Stimulated activated naive CD8-positive, alpha-beta T cell treated with anti-CD3 and anti-CD28 coated beads, Interleukin-15, Interleukin-2, amounts not matched to agents 100 ng/mL and 50 ng/mL, for 24 hours (primary cell): ENCODE data around the gene NDUFV3.
"Not testable (repeated sequence)": the region's sequence is repeated elsewhere in the genome, so short reads cannot be mapped to it uniquely, and the experiment has no call there.

Experiments used
- H3K27ac Mint-ChIP-seq: one replicate; pipeline ENCODE4 v1.8.0; 2021; ENCODE audit warnings: mild to moderate bottlenecking, mixed read lengths
- H3K27me3 Mint-ChIP-seq: one replicate; pipeline ENCODE4 v1.8.0; 2021; ENCODE audit warnings: mixed read lengths
- H3K36me3 Mint-ChIP-seq: one replicate; pipeline ENCODE4 v1.8.0; 2021; ENCODE audit warnings: low read depth, mixed read lengths
- H3K4me1 Mint-ChIP-seq: one replicate; pipeline ENCODE4 v1.8.0; 2021; ENCODE audit warnings: low read depth, mixed read lengths
- H3K4me3 Mint-ChIP-seq: one replicate; pipeline ENCODE4 v1.8.0; 2021; ENCODE audit warnings: mild to moderate bottlenecking, mixed read lengths
- H3K9me3 Mint-ChIP-seq: one replicate; pipeline ENCODE4 v1.8.0; 2021; ENCODE audit warnings: mixed read lengths

The NDUFV3 gene

DNA sequence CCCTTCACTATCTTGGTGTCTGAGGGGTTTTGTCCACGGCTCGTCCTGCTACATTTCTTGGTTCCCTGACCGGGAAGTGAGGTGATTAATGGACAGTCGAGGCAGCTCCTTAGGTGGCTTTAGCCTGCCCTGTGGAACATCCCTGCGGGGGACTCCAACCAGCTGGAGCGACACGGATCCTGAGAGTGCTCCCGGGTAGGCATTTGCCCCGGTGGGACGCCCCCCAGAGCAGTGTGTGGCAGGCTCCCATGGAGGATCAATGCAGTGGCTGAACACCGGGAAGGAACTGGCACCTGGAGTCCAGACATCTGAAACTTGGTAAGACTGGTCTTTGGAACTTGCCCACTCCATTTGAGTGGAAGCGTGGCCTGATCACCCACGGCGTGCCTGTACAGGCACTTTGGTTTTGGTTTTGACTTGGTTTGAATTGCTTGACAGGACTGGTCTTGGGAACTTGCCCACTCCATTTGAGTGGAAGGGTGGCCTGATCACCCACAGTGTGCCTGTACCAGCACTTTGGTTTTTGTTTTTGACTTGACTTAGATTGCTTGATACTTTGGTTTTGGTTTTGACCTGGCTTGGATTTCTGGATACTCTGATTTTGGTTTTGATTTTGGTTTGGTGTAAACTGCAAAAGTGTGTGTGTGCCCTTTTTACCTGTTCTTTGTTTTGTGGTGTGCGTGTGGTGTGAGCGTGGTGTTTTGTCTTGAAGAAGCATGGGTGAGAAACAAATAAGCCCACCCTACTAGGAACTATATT is 39.4 kb downstream of the NDUFV3 start:
- not testable (repeated sequence) for H3K4me1 Mint-ChIP-seq, H3K36me3 Mint-ChIP-seq, H3K27me3 Mint-ChIP-seq, H3K4me3 Mint-ChIP-seq, H3K27ac Mint-ChIP-seq, H3K9me3 Mint-ChIP-seq

DNA sequence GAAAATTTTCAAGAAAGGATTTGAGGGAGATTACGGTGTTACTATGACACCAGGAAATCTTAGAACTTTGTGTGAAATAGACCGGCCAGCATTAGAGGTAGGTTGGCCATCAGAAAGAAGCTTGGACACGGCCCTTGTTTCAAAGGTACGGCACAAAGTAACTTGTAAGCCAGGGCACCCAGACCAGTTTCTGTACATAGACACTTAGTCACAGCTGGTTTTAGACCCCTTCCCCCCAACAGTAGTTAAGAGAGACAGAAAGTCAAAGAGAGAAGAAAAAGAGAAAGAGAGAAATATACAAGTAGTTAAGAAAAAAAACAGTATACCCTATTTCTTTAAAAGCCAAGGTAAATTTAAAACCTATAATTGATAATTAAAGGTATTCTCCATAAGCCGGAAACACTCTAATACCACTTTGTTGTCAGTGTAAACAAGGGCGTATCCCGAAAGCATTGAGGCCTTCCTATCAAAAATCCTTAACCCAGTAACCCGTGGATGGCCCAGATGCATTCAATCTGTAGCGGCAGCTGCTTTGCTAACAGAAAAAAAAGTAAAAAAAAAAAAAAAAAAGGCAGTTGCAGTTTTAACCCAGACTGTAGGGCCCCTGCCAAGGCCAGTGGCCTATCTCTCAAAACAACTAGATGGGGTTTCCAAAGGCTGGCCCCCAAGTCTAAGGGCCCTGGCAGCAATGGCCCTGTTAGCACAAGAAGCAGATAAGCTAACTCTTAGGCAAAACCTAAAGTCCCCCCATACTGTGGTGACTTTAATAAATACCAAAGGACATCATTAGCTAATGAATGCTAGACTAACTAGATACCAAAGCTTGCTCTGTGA is 40.2 kb downstream of the NDUFV3 start:
- H3K36me3 Mint-ChIP-seq, H3K4me3 Mint-ChIP-seq, H3K27me3 Mint-ChIP-seq, H3K9me3 Mint-ChIP-seq, H3K27ac Mint-ChIP-seq, H3K4me1 Mint-ChIP-seq: not testable (repeated sequence)

- H3K4me3 Mint-ChIP-seq, H3K4me1 Mint-ChIP-seq, H3K27ac Mint-ChIP-seq, H3K27me3 Mint-ChIP-seq, H3K9me3 Mint-ChIP-seq, H3K36me3 Mint-ChIP-seq: not testable (repeated sequence)
Observed at GRCh38 chr21:42933973-42934372, 40.9 kb downstream of the NDUFV3 start.

GRCh38 chr21:42936360-42936759 is 43.3 kb downstream of the NDUFV3 start:
- not testable (repeated sequence) for H3K4me3 Mint-ChIP-seq, H3K36me3 Mint-ChIP-seq, H3K27me3 Mint-ChIP-seq, H3K4me1 Mint-ChIP-seq, H3K9me3 Mint-ChIP-seq, H3K27ac Mint-ChIP-seq

DNA sequence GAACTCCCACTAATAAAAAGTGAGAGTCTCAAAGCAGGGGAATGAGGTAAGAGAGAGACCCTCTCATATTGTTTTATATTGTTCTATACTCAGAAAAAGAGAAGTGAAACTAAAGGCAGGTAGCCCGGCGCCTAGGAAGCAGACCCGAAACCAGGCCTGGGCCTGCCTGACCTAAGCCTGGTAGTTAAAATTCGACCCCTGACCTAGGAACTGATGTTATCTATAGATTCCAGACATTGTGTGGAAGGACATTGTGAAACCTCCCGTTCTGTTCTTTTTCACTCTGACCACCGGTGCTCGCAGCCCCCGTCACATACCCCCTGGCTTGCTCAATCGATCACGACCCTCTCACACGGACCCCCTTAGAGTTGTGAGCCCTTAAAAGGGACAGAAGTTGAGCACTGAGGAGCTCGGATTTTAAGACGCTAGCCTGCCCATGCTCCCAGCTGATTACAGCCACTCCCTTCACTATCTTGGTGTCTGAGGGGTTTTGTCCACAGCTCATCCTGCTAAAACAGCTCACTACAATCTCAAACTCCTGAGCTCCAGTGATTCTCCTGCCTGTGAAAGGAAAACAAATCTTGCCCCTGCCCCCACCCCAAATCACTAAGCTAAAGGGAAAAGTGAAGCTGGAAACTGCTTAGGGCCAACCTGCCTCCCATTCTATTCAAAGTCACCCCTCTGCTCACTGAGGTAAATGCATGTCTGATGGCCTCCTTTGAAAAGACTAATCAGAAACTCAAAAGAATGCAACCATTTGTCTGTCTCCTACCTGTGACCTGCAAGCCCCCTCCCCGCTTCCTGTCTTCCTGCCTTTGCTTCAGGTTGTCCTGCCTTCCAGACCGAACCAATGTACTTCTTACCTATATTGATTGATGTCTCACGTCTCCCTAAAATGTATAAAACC is 44.2 kb downstream of the NDUFV3 start:
- H3K9me3 Mint-ChIP-seq, H3K4me3 Mint-ChIP-seq, H3K36me3 Mint-ChIP-seq, H3K4me1 Mint-ChIP-seq, H3K27ac Mint-ChIP-seq, H3K27me3 Mint-ChIP-seq: not testable (repeated sequence)

DNA sequence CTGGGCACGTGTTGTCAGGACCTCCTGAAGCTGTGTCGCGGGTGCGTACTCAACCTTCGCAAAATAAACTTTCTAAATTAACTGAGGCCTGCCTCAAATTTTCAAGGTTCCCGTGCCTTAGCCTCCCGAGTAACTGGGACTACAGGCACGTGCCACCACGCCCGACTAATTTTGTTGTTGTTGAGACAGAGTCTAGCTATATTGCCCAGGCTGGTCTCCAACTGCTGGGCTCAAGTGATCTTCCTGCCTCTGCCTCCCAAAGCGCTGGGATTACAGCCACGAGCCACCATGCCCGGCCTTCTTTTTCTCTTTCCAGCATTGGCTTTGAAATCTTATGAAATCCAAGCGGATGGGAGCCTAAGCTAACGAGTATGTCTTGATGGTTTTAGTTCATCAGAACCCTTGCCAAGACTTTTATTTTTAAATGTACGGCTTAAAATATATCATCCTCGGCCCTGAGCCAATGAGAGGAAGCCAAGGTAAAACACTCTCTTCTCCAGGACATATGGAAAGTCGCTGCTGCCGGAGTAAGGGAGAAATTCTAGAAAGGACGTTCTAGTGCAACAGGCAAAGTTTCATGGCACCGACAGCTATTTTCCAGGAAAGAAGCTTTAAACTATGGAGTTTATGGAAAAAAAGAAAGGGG is 45.0 kb downstream of the NDUFV3 start:
- Mint-ChIP-seq H3K4me1 (peaks cover 4% of the 10 kb centered on the region), H3K36me3 (no peaks in the 10 kb centered on the region), H3K27ac (no peak overlapping the region), H3K9me3 (no peaks in the 10 kb centered on the region), H3K4me3 (no peak overlapping the region), H3K27me3 (no peaks in the 10 kb centered on the region)

- H3K27me3 Mint-ChIP-seq, H3K9me3 Mint-ChIP-seq, H3K27ac Mint-ChIP-seq, H3K4me1 Mint-ChIP-seq, H3K36me3 Mint-ChIP-seq, H3K4me3 Mint-ChIP-seq: not testable (repeated sequence)
Observed at GRCh38 chr21:42938606-42938995, 45.5 kb downstream of the NDUFV3 start.

- Mint-ChIP-seq H3K27me3 (no peaks in the 10 kb centered on the region), H3K27ac (no peak overlapping the region), H3K4me3 (no peak overlapping the region), H3K9me3 (no peaks in the 10 kb centered on the region), H3K36me3 (no peaks in the 10 kb centered on the region), H3K4me1 (peaks cover 4% of the 10 kb centered on the region)
Observed at GRCh38 chr21:42939582-42940413, 46.7 kb downstream of the NDUFV3 start.

DNA sequence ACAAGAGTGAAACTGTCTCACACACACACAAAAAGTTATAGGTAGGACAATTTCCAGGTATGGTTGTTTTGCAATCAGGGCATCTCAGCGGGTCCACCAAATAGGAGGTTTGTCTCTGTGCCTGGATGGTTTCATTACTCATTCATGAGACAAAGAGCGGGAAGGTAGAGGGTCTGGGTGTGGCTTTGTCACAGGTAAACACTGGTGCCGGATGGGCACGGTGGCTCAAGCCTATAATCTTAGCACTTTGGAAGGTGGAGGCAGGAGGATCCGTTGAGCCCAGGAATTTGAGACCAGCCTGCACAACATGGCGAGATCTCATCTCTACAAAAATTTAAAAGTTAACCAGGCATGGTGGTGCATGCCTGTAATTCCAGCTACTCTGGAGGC is 48.6 kb downstream of the NDUFV3 start:
- Mint-ChIP-seq H3K36me3 (no peaks in the 10 kb centered on the region), H3K27ac (no peak overlapping the region), H3K9me3 (no peaks in the 10 kb centered on the region), H3K4me3 (no peak overlapping the region), H3K4me1 (peaks cover 4% of the 10 kb centered on the region), H3K27me3 (no peaks in the 10 kb centered on the region)

GRCh38 chr21:42942244-42942643 is 49.1 kb downstream of the NDUFV3 start:
- Mint-ChIP-seq H3K9me3 (no peaks in the 10 kb centered on the region), H3K4me3 (no peak overlapping the region), H3K27ac (no peak overlapping the region), H3K36me3 (no peaks in the 10 kb centered on the region), H3K27me3 (no peaks in the 10 kb centered on the region), H3K4me1 (peaks cover 4% of the 10 kb centered on the region)

GRCh38 chr21:42949094-42949755 is 56.1 kb downstream of the NDUFV3 start:
- not testable (repeated sequence) for H3K9me3 Mint-ChIP-seq, H3K36me3 Mint-ChIP-seq, H3K27ac Mint-ChIP-seq, H3K4me1 Mint-ChIP-seq, H3K27me3 Mint-ChIP-seq, H3K4me3 Mint-ChIP-seq

DNA sequence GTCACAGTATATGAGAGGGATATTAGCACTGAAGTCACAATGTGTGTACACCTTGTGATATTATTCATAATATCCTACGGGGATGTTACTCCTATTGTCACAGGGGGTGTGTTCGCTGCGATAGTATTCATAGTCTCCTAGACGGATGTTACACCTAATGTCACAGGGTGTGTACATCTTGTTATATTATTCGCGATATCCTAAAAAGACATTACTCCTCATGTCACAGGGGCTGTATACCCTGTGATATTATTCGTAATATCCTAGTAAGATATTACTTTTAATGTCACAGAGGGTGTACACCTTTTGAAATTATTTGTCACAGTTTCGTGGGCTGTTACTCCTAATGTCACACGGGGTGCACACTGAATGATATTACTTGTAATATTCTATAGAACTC is 58.1 kb downstream of the NDUFV3 start:
- not testable (repeated sequence) for H3K36me3 Mint-ChIP-seq, H3K27me3 Mint-ChIP-seq, H3K27ac Mint-ChIP-seq, H3K4me1 Mint-ChIP-seq, H3K4me3 Mint-ChIP-seq, H3K9me3 Mint-ChIP-seq

DNA sequence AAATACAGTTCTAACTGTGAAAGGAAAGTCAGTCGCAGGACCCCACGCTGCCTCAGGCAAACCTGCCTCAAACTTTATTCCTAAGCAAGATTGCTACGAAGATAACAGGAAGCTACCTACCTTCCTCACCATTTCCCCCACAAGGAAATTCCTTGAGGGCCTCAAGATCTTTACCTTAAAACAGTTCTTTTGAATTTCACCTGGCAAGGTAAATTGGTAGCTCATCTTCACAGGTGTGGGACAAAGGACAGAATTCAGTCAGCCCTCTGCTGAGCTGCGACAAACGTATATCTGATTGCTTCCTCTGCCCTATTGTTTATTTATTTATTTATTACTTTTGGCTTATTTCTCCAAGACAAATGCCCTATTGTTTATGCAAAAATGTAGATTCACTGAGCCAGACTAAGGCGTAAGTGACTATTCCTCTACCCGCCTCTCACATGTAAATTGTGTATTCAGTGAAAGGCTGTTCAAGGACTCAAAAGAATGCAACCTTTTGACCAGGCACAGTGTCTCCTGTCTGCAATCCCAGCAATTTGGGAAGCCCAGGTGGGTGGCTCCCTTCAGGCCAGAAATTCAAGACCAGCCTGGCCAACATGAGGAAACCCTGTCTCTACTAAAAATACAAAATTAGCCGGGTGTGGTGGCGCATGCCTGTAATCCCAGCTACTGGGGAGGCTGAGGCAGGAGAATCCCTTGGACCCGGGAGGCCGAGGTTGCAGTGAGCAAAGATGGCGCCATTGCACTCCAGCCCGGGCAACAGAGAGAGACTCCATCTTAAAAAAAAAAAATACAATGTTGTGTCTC is 63.9 kb downstream of the NDUFV3 start:
- Mint-ChIP-seq H3K4me3 (no peak overlapping the region), H3K36me3 (no peaks in the 10 kb centered on the region), H3K9me3 (no peaks in the 10 kb centered on the region), H3K27me3 (no peaks in the 10 kb centered on the region), H3K27ac (no peak overlapping the region), H3K4me1 (no peaks in the 10 kb centered on the region)
